Sigmoid colon (tissue), 7 donors: ENCODE results near the gene ANO6. TPM values are rescaled to one million over a fixed set of nuclear protein-coding genes. Genes with fewer than 3 reads are reported as not detected.

Experiments
- DNase-seq: peaks from one replicate; pipeline ENCODE4 v3.0.0-alpha.2; 2019
- H3K27ac ChIP-seq, 4 donors: fragments of 200-600 bp; sonication (generic); one replicate each; pipeline ENCODE4 v1.5.1; 2016 to 2019; ENCODE audit warnings: mild to moderate bottlenecking in 1 of 4
- H3K27me3 ChIP-seq, 3 donors: fragments of 200-600 bp; sonication (generic); one replicate each; pipeline ENCODE4 v1.5.1; 2019; ENCODE audit warnings: mild to moderate bottlenecking in 1 of 3
- H3K36me3 ChIP-seq, 4 donors: fragments of 200-600 bp; sonication (generic); one replicate each; pipeline ENCODE4 v1.5.1; 2016 to 2019
- H3K4me1 ChIP-seq, 4 donors: fragments of 200-600 bp; sonication (generic); one replicate each; pipeline ENCODE4 v1.5.1; 2017 to 2019
- H3K4me3 ChIP-seq, 4 donors: fragments of 200-600 bp; sonication (generic); one replicate each; pipeline ENCODE4 v1.5.1; 2017 to 2019; ENCODE audit warnings: mild to moderate bottlenecking in 2 of 4, moderate library complexity in 1 of 4
- H3K9me3 ChIP-seq, 4 donors: fragments of 200-600 bp in 3 of 4; sonication (generic) in 3 of 4; one replicate each; pipeline versions ENCODE4 v1.5.1 to v1.6.1; 2013 to 2019
- CTCF ChIP-seq, 4 experiments: fragments of 450-650 bp in 3 of 4; fragments of 200-600 bp in 1 of 4; IDR thresholded peaks; one replicate each; pipeline ENCODE4 v1.5.1; 2016 to 2019; ENCODE audit warnings: antibody characterized with exemption in 4 of 4, mild to moderate bottlenecking in 3 of 4, moderate library complexity in 2 of 4
- EP300 ChIP-seq, 4 donors: sonication (generic); formaldehyde crosslinking; IDR thresholded peaks; one replicate each; pipeline ENCODE4 v1.6.1; 2017; ENCODE audit warnings: antibody characterized with exemption in 4 of 4
- POLR2A ChIP-seq, 2 donors: fragments of 450-650 bp; IDR thresholded peaks; one replicate each; pipeline ENCODE4 v1.6.1; 2016; ENCODE audit warnings: antibody characterized with exemption in 2 of 2, mild to moderate bottlenecking in 2 of 2, moderate library complexity in 2 of 2
- POLR2AphosphoS5 ChIP-seq, 4 donors: sonication (generic); formaldehyde crosslinking; IDR thresholded peaks; one replicate each; pipeline ENCODE4 v1.6.1; 2017; ENCODE audit warnings: antibody characterized with exemption in 4 of 4
- WGBS, 2 donors: extraction: QIAGEN DNeasy Blood & Tissue Kit; methylation state at CpG; one replicate each; pipeline ENCODE4 v1.1.7; 2013; 5-methylcytosine and 5-hydroxymethylcytosine counted together
- intact Hi-C: fragments of 100-400 bp; cut with DNase I; formaldehyde crosslinking; loops from one replicate; pipeline ENCODE4 v1.15.1; 2023
- polyA plus RNA-seq, 3 donors: library from polyadenylated mRNA; stranded (reverse); fragments of 200-250 nt; gene quantifications; one replicate each; pipeline ENCODE4 v1.2.3, GENCODE V29; 2013
- total RNA-seq, 4 donors: library from RNA; depleted of rRNA; stranded (reverse); fragments of >200 nt; gene quantifications; one replicate each; pipeline ENCODE4 v1.1.0, GENCODE V29; 2016
- donor health status: healthy with polysubstance abuse.
- donor health status: Bipolar disorder and iron deficiency.
- donor health status: healthy.

The ANO6 gene
- total and polyA plus RNA-seq, 7 donors: 1.2 to 107 (median 98.5) TPM

- intact Hi-C loops: no loop called here
- WGBS, 2 donors: 80 to 87% methylated on average over 3 of the region's 3 CpGs
- no peaks in the 10 kb centered on the region for H3K4me1 ChIP-seq
- DNase-seq: no peak
- TF ChIP-seq POLR2AphosphoS5 (IDR thresholded peaks at IDR 0.05): no peak
- no peak for TF ChIP-seq CTCF (IDR thresholded peaks at IDR 0.05)
- TF ChIP-seq EP300 (IDR thresholded peaks at IDR 0.05): no peak
- TF ChIP-seq POLR2A (IDR thresholded peaks at IDR 0.05): no peak
- H3K9me3 ChIP-seq: no peaks in the 10 kb centered on the region
- no peak overlapping the region for H3K4me3 ChIP-seq
- H3K27ac ChIP-seq: no peak overlapping the region
- H3K27me3 ChIP-seq: no peaks in the 10 kb centered on the region
- peaks cover 0 to 11% (median 3%) of the 10 kb centered on the region in 4 donors for H3K36me3 ChIP-seq
These were observed 220.2 kb downstream of the ANO6 start for GRCh38 chr12:45435945-45436710.

- H3K9me3 ChIP-seq: peaks cover 0 to 9% (median 3%) of the 10 kb centered on the region in 4 donors
- 86 to 98% methylated on average over 4 of the region's 4 CpGs for WGBS, 2 donors
- no peak overlapping the region for H3K27ac ChIP-seq
- H3K27me3 ChIP-seq: no peaks in the 10 kb centered on the region
- TF ChIP-seq EP300 (IDR thresholded peaks at IDR 0.05) (no peak), POLR2AphosphoS5 (IDR thresholded peaks at IDR 0.05) (no peak), CTCF (IDR thresholded peaks at IDR 0.05) (no peak), POLR2A (IDR thresholded peaks at IDR 0.05) (no peak)
- no peak for DNase-seq
- H3K4me3 ChIP-seq: no peak overlapping the region
- no peaks in the 10 kb centered on the region for H3K4me1 ChIP-seq
- intact Hi-C loops: no loop called here
- no peaks in the 10 kb centered on the region for H3K36me3 ChIP-seq
These were observed 223.1 kb downstream of the ANO6 start for GRCh38 chr12:45439039-45439438.

- no peak overlapping the region for H3K27ac ChIP-seq
- TF ChIP-seq POLR2A (IDR thresholded peaks at IDR 0.05): no peak
- no peaks in the 10 kb centered on the region for H3K4me1 ChIP-seq
- H3K36me3 ChIP-seq: no peaks in the 10 kb centered on the region
- intact Hi-C loops: no loop called here
- DNase-seq: no peak
- H3K4me3 ChIP-seq: no peak overlapping the region
- 84 to 95% methylated on average over 1 of the region's 1 CpG for WGBS, 2 donors
- no peaks in the 10 kb centered on the region for H3K27me3 ChIP-seq
- H3K9me3 ChIP-seq: peaks cover 0 to 9% (median 6%) of the 10 kb centered on the region in 4 donors
These were observed 230.1 kb downstream of the ANO6 start for GRCh38 chr12:45446013-45446412.

GRCh38 chr12:45458238-45458637 lies 242.3 kb downstream of the ANO6 start:
- no peak overlapping the region for H3K4me3 ChIP-seq
- WGBS, 2 donors: 68 to 69% methylated on average over 1 of the region's 1 CpG
- H3K36me3 ChIP-seq: no peaks in the 10 kb centered on the region
- intact Hi-C loops: no loop called here
- H3K9me3 ChIP-seq: no peaks in the 10 kb centered on the region
- no peak overlapping the region for H3K27ac ChIP-seq
- H3K27me3 ChIP-seq: no peaks in the 10 kb centered on the region
- DNase-seq: no peak
- TF ChIP-seq POLR2AphosphoS5 (IDR thresholded peaks at IDR 0.05) (no peak), EP300 (IDR thresholded peaks at IDR 0.05) (no peak), CTCF (IDR thresholded peaks at IDR 0.05) (no peak), POLR2A (IDR thresholded peaks at IDR 0.05) (no peak)
- H3K4me1 ChIP-seq: peaks cover 0 to 3% (median 0%) of the 10 kb centered on the region in 4 donors

GRCh38 chr12:45458854-45459807 lies 243.2 kb downstream of the ANO6 start:
- Histone ChIP-seq H3K27me3 (no peaks in the 10 kb centered on the region), H3K9me3 (no peaks in the 10 kb centered on the region), H3K27ac (no peak overlapping the region), H3K36me3 (no peaks in the 10 kb centered on the region), H3K4me1 (peaks cover 0 to 3% (median 0%) of the 10 kb centered on the region in 4 donors), H3K4me3 (no peak overlapping the region)
- intact Hi-C loops: no loop called here
- 69 to 82% methylated on average over 4 of the region's 4 CpGs for WGBS, 2 donors
- TF ChIP-seq POLR2AphosphoS5 (IDR thresholded peaks at IDR 0.05): peak in 2 of 4 donors; percentile 10 to 24
- TF ChIP-seq EP300 (IDR thresholded peaks at IDR 0.05): no peak
- no peak for DNase-seq
